Measurements from ENCODE around the gene PPP2R5A.

GRCh38 chr1:212241501-212241900 is 43.7 kb upstream of the PPP2R5A start:
- no peak for TF ChIP-seq EZH2phosphoT487 (IDR thresholded peaks at IDR 0.05; ENCODE audit: borderline replicate concordance, low read depth, low read length)
- no peak for TF ChIP-seq CTCF (conservative IDR thresholded peaks at IDR 0.05; ENCODE audit: low read length)
